Neural progenitor cell (in vitro differentiated cells): ENCODE data around the gene CACYBP.

Experiments
- CTCF ChIP-seq: fragments of 200-600 bp; sonication (generic); IDR thresholded peaks from 2 replicates; pipeline ENCODE4 v1.5.1; 2017; ENCODE audit warnings: antibody characterized with exemption, mild to moderate bottlenecking
- EZH2 ChIP-seq: fragments of 200-600 bp; sonication (generic); IDR thresholded peaks from 2 replicates; pipeline ENCODE4 v1.6.1; 2017; ENCODE audit warnings: antibody characterized with exemption, mild to moderate bottlenecking, moderate library complexity

- TF ChIP-seq CTCF (no peak), EZH2 (no peak)
These were observed 43.7 kb upstream of the CACYBP start for GRCh38 chr1:174956086-174956485.
